K562 (cell line): ENCODE data around the gene ZNF544.

Experiments used
- EWSR1 ChIP-seq: fragments of 450-650 bp; IDR thresholded peaks from 2 replicates; pipeline ENCODE4 v1.6.1; 2018; ENCODE audit warnings: borderline replicate concordance, mild to moderate bottlenecking, low read depth, moderate library complexity; ENCODE audit not compliant: partially characterized antibody
- MCM2 ChIP-seq: fragments of 450-650 bp; IDR thresholded peaks from 2 replicates; pipeline ENCODE4 v1.6.1; 2017; ENCODE audit warnings: low read depth, mild to moderate bottlenecking
- PML ChIP-seq: IDR thresholded peaks from 2 replicates; pipeline ENCODE4 v1.6.1; 2012; ENCODE audit warnings: low read length, inconsistent platforms
- PRPF4 ChIP-seq: fragments of 200-400 bp; formaldehyde crosslinking; IDR thresholded peaks from one replicate; pipeline ENCODE4 v1.6.1; 2017; ENCODE audit warnings: low read length, low read depth, mild to moderate bottlenecking; ENCODE audit not compliant: insufficient read depth, poor library complexity, severe bottlenecking
- SUPT5H ChIP-seq: fragments of 450-650 bp; IDR thresholded peaks from 2 replicates; pipeline ENCODE4 v1.6.1; 2016
- TAF1 ChIP-seq: IDR thresholded peaks from 2 replicates; pipeline ENCODE4 v1.6.1; 2011; ENCODE audit warnings: mild to moderate bottlenecking, low read length, moderate library complexity; ENCODE audit not compliant: insufficient read depth, control insufficient read depth, severe bottlenecking; ENCODE audit errors: extremely low read depth
- TEAD4 ChIP-seq, 2 experiments: sonication (generic) in 1 of 2; formaldehyde crosslinking in 1 of 2; IDR thresholded peaks; 2 replicates each; pipeline versions ENCODE4 v1.6.1 to v1.8.0; 2012 to 2022; ENCODE audit warnings: borderline replicate concordance in 1 of 2, inconsistent platforms in 1 of 2, low read length in 1 of 2, mild to moderate bottlenecking in 1 of 2, missing genetic modification reagents in 1 of 2
- ZBTB17 ChIP-seq: fragments of 450-650 bp; formaldehyde crosslinking; IDR thresholded peaks from 2 replicates; pipeline ENCODE4 v1.4.0; 2020; ENCODE audit warnings: mild to moderate bottlenecking
- ZNF12 ChIP-seq: sonication (generic); formaldehyde crosslinking; IDR thresholded peaks from 2 replicates; pipeline ENCODE4 v1.4.0; 2020; ENCODE audit warnings: mild to moderate bottlenecking, missing genetic modification reagents
- ZNF224 ChIP-seq: sonication (generic); formaldehyde crosslinking; IDR thresholded peaks from 2 replicates; pipeline ENCODE4 v1.8.0; 2022; ENCODE audit warnings: mild to moderate bottlenecking, missing genetic modification reagents
- TF ChIP-seq, protein P1 (sequence below), 3 experiments: IDR thresholded peaks in 2 of 3; conservative IDR thresholded peaks in 1 of 3; 2 replicates each; pipeline ENCODE4 v1.5.1; 2011 to 2012; ENCODE audit warnings: low read length in 3 of 3, mild to moderate bottlenecking in 3 of 3, control low read depth in 2 of 3, improper control_type of control experiment in 1 of 3, inconsistent platforms in 1 of 3, low read depth in 1 of 3, mixed read lengths in 1 of 3, moderate library complexity in 1 of 3; ENCODE audit not compliant: insufficient read depth in 2 of 3
- TF ChIP-seq, protein P2 (sequence below): sonication (generic); formaldehyde crosslinking; IDR thresholded peaks from 2 replicates; pipeline ENCODE4 v1.8.0; 2022; ENCODE audit warnings: missing genetic modification reagents, mild to moderate bottlenecking, borderline replicate concordance

DNA sequence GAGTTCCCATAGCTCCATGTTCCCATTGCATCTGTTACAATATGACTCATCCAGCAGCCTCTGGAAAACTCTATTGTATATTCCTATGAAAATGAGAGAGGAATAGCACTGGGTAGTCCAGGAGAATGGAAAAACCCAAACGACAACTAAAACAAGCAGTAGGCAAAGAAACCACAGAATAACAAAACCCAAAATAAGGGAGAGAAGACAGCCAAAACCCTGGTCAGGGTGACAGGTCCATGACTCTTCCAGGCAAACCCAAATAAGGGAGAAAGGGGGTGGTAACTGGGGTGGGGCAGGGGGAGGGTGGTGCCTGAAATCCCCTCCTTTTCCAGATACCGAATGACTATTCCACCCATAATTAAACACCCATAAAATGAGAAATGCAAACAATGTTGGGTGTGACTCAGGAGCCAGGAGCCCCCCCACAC lies 46.1 kb downstream of the ZNF544 start:
- TF ChIP-seq PML (no peak), EWSR1 (no peak), ZNF224 (CRISPR knock-in tag) (no peak), ZBTB17 (CRISPR knock-in tag) (no peak), PRPF4 (no peak), MCM2 (no peak), ZNF12 (CRISPR knock-in tag) (no peak), TAF1 (no peak), TEAD4 (IDR thresholded peaks at IDR 0.05; ENCODE audit: low read length) (no peak), TEAD4 (CRISPR knock-in tag; IDR thresholded peaks at IDR 0.05; ENCODE audit: borderline replicate concordance) (no peak), SUPT5H (no peak)
- TF ChIP-seq, protein P1, sequence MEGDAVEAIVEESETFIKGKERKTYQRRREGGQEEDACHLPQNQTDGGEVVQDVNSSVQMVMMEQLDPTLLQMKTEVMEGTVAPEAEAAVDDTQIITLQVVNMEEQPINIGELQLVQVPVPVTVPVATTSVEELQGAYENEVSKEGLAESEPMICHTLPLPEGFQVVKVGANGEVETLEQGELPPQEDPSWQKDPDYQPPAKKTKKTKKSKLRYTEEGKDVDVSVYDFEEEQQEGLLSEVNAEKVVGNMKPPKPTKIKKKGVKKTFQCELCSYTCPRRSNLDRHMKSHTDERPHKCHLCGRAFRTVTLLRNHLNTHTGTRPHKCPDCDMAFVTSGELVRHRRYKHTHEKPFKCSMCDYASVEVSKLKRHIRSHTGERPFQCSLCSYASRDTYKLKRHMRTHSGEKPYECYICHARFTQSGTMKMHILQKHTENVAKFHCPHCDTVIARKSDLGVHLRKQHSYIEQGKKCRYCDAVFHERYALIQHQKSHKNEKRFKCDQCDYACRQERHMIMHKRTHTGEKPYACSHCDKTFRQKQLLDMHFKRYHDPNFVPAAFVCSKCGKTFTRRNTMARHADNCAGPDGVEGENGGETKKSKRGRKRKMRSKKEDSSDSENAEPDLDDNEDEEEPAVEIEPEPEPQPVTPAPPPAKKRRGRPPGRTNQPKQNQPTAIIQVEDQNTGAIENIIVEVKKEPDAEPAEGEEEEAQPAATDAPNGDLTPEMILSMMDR (IDR thresholded peaks at IDR 0.05 in 2 of 3, conservative IDR thresholded peaks at IDR 0.05 in 1 of 3; ENCODE audit: insufficient read depth in 2 of 3, low read depth in 1 of 3, low read length in 3 of 3) = no peak
- TF ChIP-seq, protein P2, sequence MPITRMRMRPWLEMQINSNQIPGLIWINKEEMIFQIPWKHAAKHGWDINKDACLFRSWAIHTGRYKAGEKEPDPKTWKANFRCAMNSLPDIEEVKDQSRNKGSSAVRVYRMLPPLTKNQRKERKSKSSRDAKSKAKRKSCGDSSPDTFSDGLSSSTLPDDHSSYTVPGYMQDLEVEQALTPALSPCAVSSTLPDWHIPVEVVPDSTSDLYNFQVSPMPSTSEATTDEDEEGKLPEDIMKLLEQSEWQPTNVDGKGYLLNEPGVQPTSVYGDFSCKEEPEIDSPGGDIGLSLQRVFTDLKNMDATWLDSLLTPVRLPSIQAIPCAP = no peak
